ENCODE measurements around the gene RARS2. TPM values are rescaled to one million over a fixed set of nuclear protein-coding genes. Genes with fewer than 3 reads are reported as not detected.
"Not testable (repeated sequence)": the region's sequence is repeated elsewhere in the genome, so short reads cannot be mapped to it uniquely, and the experiment has no call there.

The RARS2 gene
- total RNA-seq, 1 donor from 2014 or later = 35.5 TPM

DNA sequence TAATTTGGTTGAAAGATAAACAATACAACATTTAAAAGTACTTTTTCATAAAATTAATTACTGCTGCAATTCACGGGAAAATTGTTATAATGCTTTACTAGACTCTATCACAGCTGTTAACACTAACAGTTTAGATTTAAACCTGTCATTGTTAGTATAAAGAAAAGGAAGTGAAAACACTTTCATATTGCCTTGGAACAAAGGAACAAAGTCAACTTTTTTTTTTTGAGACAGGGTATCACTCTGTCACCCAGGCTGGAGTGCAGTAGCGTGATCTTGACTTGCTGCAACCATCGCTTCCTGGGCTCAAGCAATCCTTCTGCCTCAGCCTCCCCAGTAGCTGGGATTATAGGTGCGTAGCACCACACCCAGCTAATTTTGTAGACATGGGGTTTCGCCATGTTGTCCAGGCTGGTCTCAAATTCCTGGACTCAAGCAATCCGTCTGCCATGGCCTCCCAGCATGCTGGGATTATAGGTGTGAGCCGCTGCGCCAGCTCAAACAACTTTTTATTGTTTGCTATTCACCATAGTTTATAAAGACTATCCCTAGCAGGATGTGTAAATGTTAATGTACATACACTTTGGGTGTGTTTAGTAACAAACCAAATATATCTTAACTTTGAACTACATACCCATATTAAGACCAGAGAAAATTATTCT, 94.9 kb downstream of the RARS2 start:
- no peaks in the 10 kb centered on the region for H3K36me3 ChIP-seq (ENCODE audit: control insufficient read depth, insufficient read depth, low read length)
- H3K27me3 ChIP-seq (ENCODE audit: control insufficient read depth, insufficient read depth, low read length) = no peaks in the 10 kb centered on the region
- TF ChIP-seq, protein P1, sequence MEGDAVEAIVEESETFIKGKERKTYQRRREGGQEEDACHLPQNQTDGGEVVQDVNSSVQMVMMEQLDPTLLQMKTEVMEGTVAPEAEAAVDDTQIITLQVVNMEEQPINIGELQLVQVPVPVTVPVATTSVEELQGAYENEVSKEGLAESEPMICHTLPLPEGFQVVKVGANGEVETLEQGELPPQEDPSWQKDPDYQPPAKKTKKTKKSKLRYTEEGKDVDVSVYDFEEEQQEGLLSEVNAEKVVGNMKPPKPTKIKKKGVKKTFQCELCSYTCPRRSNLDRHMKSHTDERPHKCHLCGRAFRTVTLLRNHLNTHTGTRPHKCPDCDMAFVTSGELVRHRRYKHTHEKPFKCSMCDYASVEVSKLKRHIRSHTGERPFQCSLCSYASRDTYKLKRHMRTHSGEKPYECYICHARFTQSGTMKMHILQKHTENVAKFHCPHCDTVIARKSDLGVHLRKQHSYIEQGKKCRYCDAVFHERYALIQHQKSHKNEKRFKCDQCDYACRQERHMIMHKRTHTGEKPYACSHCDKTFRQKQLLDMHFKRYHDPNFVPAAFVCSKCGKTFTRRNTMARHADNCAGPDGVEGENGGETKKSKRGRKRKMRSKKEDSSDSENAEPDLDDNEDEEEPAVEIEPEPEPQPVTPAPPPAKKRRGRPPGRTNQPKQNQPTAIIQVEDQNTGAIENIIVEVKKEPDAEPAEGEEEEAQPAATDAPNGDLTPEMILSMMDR (IDR thresholded peaks at IDR 0.05; ENCODE audit: insufficient read depth, low read length, poor library complexity, severe bottlenecking) = no peak
- no peak overlapping the region for H3K4me3 ChIP-seq (ENCODE audit: low read depth, low read length)
- DNase-seq (ENCODE audit: low read depth) = no peak

DNA sequence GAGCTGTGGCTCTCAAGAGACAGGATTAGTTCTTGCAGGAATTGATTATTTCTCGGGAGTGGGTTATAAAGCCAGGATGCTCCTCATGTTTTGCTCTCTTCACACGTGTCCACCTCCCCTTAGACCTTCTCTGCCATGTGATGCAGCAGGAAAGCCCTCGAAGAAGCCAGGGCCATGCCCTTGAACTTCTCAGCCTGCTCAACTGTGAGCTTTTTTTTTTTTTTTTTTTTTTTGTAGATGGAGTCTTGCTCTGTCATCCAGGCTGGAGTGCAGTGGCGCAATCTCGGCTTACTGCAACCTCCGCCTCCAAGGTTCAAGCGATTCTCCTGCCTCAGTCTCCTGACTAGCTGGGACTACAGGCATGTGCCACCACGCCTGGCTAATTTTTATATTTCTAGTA, 100.5 kb downstream of the RARS2 start:
- not testable (repeated sequence) for H3K27me3 ChIP-seq (ENCODE audit: control insufficient read depth, insufficient read depth, low read length); DNase-seq (ENCODE audit: low read depth); H3K36me3 ChIP-seq (ENCODE audit: control insufficient read depth, insufficient read depth, low read length); H3K4me3 ChIP-seq (ENCODE audit: low read depth, low read length)

DNA sequence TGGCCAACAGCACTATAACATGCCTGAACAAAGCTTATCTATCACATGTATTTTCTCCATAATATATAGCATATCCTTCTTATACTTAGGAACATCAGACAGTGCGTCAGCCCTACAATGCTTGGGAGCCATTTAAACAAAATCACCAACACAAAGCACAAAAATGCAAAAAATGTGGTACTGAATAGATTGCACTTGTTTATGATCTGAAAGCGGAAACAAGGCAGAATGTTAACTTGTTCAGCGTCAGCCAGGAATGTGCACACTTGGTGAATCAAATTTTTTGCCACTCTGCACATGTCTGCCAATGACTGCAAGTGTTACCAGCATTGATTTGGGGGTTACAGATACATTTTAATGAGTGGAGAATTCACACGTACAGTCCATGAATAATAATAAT, 102.2 kb downstream of the RARS2 start:
- Histone ChIP-seq H3K36me3 (ENCODE audit: control insufficient read depth, insufficient read depth, low read length) (no peaks in the 10 kb centered on the region), H3K4me3 (ENCODE audit: low read depth, low read length) (no peak overlapping the region), H3K27me3 (ENCODE audit: control insufficient read depth, insufficient read depth, low read length) (no peaks in the 10 kb centered on the region)
- no peak for DNase-seq (ENCODE audit: low read depth)
- TF ChIP-seq, protein P1 (IDR thresholded peaks at IDR 0.05; ENCODE audit: insufficient read depth, low read length, poor library complexity, severe bottlenecking) = no peak

DNA sequence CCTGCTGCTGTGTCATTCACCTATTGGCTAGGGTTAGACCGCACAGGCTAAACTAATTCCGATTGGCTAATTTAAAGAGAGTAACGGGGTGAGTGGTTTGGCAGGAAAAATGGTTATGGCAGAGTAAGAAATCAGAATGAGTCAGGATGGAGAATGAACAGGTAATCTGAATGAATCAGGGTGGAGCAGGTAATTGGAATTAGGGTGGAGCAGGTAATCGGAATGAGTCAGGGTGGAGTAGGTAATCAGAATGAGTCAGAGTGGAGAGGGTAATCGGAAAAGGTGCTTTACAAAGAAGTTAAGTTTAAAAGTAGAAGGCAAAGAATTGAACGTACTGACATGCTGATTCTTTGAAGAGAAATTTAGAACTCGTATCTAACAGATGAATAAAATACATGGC, 105.3 kb downstream of the RARS2 start:
- DNase-seq (ENCODE audit: low read depth) = no peak
- H3K36me3 ChIP-seq (ENCODE audit: control insufficient read depth, insufficient read depth, low read length) = no peaks in the 10 kb centered on the region
- TF ChIP-seq, protein P1 (IDR thresholded peaks at IDR 0.05; ENCODE audit: insufficient read depth, low read length, poor library complexity, severe bottlenecking) = no peak
- no peak overlapping the region for H3K4me3 ChIP-seq (ENCODE audit: low read depth, low read length)
- no peaks in the 10 kb centered on the region for H3K27me3 ChIP-seq (ENCODE audit: control insufficient read depth, insufficient read depth, low read length)

DNA sequence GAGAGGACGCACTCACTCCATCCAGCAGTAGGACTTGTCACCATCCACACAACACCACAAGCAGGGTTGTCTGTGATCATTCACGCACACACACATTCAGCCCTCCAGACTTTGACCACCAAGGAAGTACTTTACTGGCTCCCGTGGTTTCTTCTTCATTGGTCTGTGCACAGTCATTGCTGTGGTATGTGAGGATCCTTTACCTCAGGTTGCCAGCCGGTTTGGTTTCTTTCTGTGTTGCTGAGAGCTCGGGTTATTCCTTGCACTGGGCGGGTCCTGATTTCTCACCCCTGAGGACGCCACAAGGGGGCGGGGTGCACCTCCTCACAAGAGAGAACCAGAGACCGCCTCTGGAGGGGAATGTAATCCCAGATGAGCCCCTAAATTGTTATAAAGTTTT, 105.9 kb downstream of the RARS2 start:
- Histone ChIP-seq H3K4me3 (ENCODE audit: low read depth, low read length) (no peak overlapping the region), H3K27me3 (ENCODE audit: control insufficient read depth, insufficient read depth, low read length) (no peaks in the 10 kb centered on the region), H3K36me3 (ENCODE audit: control insufficient read depth, insufficient read depth, low read length) (no peaks in the 10 kb centered on the region)
- TF ChIP-seq, protein P1 (IDR thresholded peaks at IDR 0.05; ENCODE audit: insufficient read depth, low read length, poor library complexity, severe bottlenecking) = no peak
- DNase-seq (ENCODE audit: low read depth) = peak; percentile 34

DNA sequence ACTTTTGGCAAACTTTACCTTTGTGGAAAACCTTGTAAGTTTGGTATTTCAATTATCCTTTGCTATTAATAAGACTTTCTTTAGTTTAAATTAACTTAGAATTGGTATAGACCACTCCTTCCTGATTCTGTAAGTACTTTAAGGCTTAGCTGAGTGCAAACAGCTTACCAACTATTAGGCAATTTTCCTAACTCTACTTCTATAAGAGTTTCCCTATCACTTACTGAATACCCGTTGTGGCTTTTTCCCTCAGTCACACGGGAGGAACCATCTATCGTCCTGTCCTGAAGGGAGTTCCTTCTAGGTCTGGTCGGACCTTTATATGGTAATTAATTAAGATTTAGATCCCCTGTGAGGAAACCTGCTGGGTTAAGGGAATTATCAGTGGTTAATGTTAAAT, 107.4 kb downstream of the RARS2 start:
- TF ChIP-seq, protein P1 (IDR thresholded peaks at IDR 0.05; ENCODE audit: insufficient read depth, low read length, poor library complexity, severe bottlenecking) = no peak
- DNase-seq (ENCODE audit: low read depth) = no peak
- H3K36me3 ChIP-seq (ENCODE audit: control insufficient read depth, insufficient read depth, low read length) = no peaks in the 10 kb centered on the region

More for the DNA sequence above, 107.4 kb downstream of the RARS2 start:
- no peaks in the 10 kb centered on the region for H3K27me3 ChIP-seq (ENCODE audit: control insufficient read depth, insufficient read depth, low read length)
- H3K4me3 ChIP-seq (ENCODE audit: low read depth, low read length) = no peak overlapping the region
